Gastroesophageal sphincter (tissue), 3 donors: ENCODE data around the gene PTPN5.

ENCODE experiments used
- EP300 ChIP-seq: sonication (generic); formaldehyde crosslinking; IDR thresholded peaks from one replicate; pipeline ENCODE4 v1.6.1; 2017; ENCODE audit warnings: antibody characterized with exemption, mild to moderate bottlenecking
- POLR2A ChIP-seq, 2 donors: fragments of 450-650 bp; IDR thresholded peaks; one replicate each; pipeline ENCODE4 v1.6.1; 2017; ENCODE audit warnings: antibody characterized with exemption in 2 of 2, mild to moderate bottlenecking in 2 of 2, moderate library complexity in 1 of 2
- TF ChIP-seq, protein P1 (sequence below), 4 experiments: fragments of 200-600 bp in 2 of 4; fragments of 450-650 bp in 2 of 4; sonication (generic) in 1 of 4; IDR thresholded peaks; one replicate each; pipeline ENCODE4 v1.5.1; 2017 to 2019; ENCODE audit warnings: antibody characterized with exemption in 4 of 4, mild to moderate bottlenecking in 2 of 4, moderate library complexity in 2 of 4

DNA sequence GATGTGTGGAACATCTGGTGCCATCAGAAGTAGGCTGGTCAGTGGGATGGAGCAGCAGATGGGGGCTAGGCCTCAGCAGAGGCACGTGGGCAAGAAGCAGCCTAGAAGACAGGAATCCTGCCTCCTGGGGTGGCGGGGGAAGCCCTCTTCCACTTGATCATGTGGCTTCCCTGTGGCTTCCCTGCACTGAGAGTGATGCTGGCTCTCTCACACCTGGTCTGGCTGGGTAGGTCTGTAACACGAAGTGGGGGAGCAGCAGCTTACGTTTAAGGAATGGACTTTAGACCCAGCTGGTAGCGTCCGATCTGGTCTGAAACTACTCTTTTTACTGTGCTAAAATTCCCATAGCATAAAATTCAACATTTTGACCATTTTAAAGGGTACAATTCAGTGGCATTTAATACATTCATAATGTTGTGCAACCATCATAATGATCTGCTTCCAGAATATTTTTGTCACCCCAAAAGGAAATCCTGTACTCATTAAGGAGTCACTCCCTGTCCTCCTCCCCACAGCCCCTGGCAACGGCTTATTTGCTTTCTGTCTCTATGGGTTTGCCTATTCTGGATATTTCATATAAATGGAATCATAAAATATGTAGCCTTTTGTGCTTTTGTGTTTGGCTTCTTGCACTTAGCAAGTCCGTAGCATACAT is 21.7 kb downstream of the PTPN5 start:
- TF ChIP-seq, protein P1, sequence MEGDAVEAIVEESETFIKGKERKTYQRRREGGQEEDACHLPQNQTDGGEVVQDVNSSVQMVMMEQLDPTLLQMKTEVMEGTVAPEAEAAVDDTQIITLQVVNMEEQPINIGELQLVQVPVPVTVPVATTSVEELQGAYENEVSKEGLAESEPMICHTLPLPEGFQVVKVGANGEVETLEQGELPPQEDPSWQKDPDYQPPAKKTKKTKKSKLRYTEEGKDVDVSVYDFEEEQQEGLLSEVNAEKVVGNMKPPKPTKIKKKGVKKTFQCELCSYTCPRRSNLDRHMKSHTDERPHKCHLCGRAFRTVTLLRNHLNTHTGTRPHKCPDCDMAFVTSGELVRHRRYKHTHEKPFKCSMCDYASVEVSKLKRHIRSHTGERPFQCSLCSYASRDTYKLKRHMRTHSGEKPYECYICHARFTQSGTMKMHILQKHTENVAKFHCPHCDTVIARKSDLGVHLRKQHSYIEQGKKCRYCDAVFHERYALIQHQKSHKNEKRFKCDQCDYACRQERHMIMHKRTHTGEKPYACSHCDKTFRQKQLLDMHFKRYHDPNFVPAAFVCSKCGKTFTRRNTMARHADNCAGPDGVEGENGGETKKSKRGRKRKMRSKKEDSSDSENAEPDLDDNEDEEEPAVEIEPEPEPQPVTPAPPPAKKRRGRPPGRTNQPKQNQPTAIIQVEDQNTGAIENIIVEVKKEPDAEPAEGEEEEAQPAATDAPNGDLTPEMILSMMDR (IDR thresholded peaks at IDR 0.05): no peak
- no peak for TF ChIP-seq POLR2A (IDR thresholded peaks at IDR 0.05)
- TF ChIP-seq EP300: no peak
